SU-DHL-6 (cell line): Measurements from ENCODE around the gene TTLL9.

Experiments used
- EZH2phosphoT487 ChIP-seq: fragments of 200-600 bp; sonication (generic), shearing (Covaris generic); conservative IDR thresholded peaks from 2 replicates; pipeline ENCODE4 v1.6.1; 2018; ENCODE audit warnings: mild to moderate bottlenecking, antibody characterized with exemption, low read length, moderate library complexity, mixed read lengths
- TF ChIP-seq, protein P1 (sequence below): fragments of 200-600 bp; sonication (generic); IDR thresholded peaks from one replicate; pipeline ENCODE4 v1.5.1; 2017; ENCODE audit warnings: antibody characterized with exemption, mild to moderate bottlenecking, low read length, moderate library complexity; ENCODE audit not compliant: insufficient read depth, poor library complexity, severe bottlenecking

GRCh38 chr20:31939661-31940060 lies 69.2 kb downstream of the TTLL9 start:
- TF ChIP-seq, protein P1, sequence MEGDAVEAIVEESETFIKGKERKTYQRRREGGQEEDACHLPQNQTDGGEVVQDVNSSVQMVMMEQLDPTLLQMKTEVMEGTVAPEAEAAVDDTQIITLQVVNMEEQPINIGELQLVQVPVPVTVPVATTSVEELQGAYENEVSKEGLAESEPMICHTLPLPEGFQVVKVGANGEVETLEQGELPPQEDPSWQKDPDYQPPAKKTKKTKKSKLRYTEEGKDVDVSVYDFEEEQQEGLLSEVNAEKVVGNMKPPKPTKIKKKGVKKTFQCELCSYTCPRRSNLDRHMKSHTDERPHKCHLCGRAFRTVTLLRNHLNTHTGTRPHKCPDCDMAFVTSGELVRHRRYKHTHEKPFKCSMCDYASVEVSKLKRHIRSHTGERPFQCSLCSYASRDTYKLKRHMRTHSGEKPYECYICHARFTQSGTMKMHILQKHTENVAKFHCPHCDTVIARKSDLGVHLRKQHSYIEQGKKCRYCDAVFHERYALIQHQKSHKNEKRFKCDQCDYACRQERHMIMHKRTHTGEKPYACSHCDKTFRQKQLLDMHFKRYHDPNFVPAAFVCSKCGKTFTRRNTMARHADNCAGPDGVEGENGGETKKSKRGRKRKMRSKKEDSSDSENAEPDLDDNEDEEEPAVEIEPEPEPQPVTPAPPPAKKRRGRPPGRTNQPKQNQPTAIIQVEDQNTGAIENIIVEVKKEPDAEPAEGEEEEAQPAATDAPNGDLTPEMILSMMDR = no peak
- no peak for TF ChIP-seq EZH2phosphoT487
